HG03060 (cell line): ENCODE measurements around the gene C19orf38.
"Not testable (repeated sequence)": the region's sequence is repeated elsewhere in the genome, so short reads cannot be mapped to it uniquely, and the experiment has no call there.

Experiments used
- ATAC-seq: cut with Tn5 transposase; IDR thresholded peaks from one replicate; pipeline ENCODE4 v1.9.1; 2021; ENCODE audit warnings: low read depth, moderate number of reproducible peaks; ENCODE audit not compliant: unreplicated experiment

Gene C19orf38

DNA sequence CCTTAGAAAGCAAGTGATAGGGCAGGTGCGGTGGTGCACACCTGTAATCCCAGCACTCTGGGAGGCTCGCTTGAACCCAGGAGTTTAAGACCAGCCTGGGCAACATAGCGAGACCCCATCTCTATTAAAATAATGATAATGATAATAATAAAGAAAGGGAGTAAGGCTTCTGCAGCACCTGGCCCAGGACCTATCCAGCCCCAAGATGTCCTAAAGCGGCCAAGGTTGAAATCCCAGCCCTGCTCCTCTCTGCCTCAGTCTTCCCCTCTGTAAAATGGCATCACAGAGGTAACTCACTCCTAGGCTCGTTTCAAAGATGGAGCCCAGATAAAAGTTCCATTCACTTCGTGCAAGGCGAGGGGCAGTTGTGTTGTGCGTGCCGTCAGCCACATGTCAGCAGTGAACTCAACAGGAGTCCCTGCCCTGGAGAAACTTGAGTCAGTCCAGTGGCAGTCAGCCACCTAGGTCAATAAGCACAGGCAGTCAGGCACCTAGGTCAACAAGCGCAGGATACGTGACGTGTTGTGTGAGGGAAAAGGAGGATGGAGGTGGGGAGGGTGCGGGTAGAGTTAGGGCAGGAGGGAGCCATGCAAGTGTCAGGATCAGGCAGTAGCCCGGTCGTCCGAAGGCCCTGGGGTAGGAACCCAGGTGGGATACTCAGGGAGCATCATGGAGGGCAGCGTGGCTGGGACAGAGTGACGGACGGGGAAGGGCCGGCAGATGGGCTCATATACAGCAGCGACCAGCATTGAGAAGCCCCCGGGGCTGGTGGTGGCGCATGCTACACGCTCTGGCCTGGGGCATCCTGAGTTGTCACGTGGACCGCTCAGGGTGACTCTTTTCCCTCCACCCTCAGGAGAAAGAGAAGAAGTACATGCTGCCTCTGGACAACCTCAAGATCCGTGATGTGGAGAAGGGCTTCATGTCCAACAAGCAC lies 28.8 kb upstream of the C19orf38 start:
- no peak for ATAC-seq

DNA sequence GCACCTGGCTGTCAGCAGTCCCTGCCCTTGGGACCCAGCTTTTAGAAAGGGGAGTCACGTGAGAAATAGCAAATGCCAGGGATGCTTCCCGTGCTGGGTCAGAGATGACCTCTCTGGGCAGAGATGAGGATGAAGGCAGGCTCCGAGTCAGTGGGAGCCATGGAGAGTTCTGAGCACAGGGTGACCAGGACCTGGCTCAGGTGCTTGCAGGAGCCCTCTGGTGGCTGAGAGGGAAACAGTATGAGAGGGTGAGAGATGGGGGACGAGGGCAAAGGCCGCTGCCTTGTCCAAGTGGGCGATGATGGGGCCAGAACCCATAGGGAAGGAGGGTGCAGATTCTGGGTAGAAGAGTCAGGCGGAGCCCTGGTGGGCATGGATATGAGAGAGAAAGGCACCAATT lies 28.0 kb upstream of the C19orf38 start:
- ATAC-seq: no peak

GRCh38 chr19:10823690-10824089 lies 24.5 kb upstream of the C19orf38 start:
- no peak for ATAC-seq

DNA sequence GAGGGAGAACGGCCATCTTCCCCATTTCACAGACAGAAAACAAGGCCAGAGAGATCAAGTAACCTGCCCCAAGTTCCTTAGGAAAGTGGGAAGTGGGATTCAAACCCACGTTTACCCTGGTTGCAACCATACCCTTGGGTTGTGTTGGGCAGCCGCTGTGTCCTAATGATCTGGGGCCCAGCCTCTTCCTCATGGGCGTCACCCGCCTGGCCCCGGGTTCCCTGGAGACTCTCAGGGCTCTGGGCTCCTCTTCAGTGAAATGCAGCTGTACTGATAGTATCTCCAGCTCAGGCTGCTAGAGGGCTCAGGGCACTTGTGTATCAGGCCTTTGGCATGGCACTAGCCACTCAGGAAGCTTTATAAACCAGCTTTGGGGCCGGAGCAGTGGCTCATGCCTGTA lies 22.0 kb upstream of the C19orf38 start:
- ATAC-seq: no peak

GRCh38 chr19:10826846-10827245 lies 21.4 kb upstream of the C19orf38 start:
- ATAC-seq: no peak

DNA sequence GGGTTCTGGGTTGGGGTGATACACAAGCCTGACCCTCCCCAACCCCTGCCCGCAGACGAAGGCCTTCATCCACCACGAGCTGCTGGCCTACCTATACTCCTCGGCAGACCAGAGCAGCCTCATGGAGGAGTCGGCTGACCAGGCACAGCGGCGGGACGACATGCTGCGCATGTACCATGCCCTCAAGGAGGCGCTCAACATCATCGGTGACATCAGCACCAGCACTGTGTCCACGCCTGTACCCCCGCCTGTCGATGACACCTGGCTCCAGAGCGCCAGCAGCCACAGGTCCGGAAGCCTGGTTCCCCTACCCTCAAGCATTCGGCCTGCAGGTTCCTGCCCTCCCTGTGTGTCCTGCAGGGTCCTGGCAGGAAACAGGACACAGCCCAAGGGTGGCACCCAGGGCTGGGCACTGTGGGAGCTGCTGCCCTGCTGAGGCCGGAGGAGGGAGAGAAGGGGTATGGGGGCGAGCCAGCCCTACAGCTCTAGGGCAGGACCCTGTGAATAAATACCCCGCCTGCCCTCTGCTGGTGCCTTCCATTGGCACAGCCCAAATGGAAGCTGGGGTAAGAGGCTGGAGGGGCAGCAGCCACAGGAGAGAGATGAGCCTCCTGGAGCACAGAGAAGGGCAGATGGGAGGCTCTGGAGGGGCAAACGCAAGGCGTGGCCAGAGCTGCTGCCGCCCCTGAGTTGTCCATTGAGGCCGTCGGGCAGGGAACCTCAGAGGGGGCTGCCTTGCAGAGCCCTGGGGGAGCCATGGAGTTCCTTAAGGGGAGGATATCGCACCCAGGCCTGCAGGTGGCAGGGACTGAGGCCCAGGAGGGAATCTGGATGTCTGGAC lies 19.0 kb upstream of the C19orf38 start:
- ATAC-seq: no peak

DNA sequence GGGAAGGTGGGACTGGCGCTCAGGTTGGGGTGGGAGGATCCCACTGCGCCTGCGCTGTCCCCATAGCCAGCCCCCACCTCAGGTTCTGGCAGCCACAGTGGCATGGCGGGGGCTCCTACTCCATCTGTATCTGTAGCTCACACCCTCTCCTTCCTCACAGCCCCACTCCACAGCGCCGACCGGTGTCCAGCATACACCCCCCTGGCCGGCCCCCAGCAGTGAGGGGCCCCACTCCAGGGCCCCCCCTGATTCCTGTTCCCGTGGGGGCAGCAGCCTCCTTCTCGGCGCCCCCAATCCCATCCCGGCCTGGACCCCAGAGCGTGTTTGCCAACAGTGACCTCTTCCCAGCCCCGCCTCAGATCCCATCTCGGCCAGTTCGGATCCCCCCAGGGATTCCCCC lies 18.2 kb upstream of the C19orf38 start:
- ATAC-seq: no peak

DNA sequence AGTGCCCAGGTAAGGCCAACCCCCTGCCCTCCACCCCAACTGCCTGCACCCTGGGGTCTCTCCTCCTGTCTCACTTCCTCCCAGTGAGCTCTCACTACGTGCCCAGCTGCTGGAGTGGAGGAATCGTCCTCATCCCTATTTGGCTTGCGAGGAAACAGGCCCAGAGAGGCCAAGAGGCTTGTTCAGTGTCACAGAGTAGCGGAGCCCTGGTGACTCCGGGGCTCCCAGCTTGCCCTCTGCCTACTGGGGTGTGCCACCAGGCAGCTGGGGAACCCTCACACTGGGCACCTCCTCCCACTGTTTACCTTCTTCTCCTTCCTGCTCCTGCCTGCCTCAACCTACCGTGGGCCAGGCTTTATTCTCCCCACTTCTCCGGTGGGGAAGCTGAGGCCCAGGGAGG lies 17.8 kb upstream of the C19orf38 start:
- ATAC-seq: no peak

DNA sequence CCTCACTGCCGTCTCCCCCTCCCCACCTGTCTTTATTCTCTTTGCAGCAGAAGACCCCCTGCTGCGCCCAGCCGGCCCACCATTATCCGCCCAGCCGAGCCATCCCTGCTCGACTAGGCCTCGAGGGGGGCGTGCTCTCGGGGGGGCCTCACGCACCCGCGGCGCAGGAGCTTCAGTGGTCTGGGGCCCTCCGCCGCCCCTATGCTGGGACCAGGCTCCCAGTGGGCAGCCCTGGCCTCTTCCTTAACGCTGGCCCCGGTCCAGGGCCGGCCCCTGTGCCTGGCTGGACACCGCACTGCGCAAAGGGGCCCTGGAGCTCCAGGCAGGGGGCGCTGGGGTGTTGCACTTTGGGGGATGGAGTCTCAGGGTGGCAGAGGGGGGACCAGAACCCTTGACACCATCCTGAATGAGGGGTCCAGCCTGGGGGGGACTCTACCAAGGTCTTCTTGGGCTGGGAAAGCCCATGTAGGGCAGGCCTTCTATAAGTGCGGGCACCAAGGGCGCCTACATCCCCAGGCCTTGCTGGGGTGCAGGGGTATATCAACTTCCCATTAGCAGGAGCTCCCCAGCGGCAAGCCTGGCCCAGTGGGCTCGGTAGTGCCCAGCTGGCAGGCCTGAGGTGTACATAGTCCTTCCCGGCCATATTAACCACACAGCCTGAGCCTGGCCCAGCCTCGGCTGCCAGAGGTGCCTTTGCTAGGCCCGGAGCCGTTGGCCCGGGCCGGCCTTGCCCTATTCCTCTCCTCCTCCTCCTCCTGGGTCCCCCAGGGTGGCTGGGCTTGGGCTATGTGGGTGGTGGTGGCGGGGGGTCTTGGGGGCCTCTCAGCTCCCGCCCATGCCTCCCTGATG lies 17.1 kb upstream of the C19orf38 start:
- no peak for ATAC-seq

GRCh38 chr19:10831987-10832938 lies 16.0 kb upstream of the C19orf38 start:
- no peak for ATAC-seq

DNA sequence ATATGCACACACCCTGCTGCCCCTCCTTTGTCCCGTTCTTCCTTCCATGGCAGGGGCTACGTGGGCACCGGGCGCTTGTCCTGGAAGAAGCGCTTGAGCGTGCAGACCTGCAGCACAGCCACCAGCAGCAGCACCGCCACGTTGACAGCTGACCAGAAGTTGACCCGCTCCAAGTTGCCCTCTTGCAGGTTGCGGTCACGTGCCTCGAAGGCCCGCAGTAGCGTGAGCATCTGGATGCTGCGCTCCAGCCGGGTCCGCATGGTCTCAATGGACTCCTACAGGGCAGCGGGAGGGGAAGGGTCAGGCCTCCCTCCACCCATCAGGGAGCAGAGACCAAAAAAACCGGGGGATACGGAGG lies 15.3 kb upstream of the C19orf38 start:
- no peak for ATAC-seq

- ATAC-seq: peak; percentile 41
Measured at GRCh38 chr19:10835089-10835753, 13.0 kb upstream of the C19orf38 start.

DNA sequence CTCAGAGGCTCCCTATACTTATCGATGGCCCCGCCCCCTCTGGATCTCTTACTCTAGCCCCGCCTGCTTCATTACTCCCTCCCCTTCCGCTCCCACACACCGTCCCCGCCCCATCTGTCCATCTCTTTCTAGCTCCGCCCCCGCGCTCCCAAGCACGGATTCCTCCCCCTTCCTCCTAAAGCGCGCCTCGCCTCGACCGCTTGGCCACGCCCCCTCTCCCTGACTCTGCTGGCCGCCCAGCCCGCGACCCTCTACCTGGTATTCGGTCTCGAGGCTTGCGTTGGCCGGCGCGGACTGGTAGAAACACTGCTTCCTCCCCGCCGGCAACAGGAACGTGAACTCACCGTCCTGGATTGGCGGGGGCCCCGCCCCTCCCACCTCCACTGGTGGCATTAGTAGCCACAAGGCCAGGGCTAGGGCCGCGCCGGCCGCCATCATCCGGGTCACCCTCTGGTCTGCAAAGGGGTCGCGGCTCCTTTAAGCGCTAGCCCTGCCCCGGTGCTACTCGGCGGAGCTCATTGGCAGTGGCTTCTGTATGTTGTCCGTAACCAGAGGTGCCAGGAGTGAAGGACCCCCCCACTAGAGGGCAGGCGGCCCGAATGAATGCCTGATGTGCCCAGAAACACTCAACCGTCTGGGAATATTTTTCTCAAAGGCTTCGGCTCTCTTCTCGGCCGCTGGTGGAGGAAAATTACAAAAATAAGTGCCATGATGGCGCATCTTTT lies 12.3 kb upstream of the C19orf38 start, which contains the start of gene TMED1:
Gene TMED1 (minus strand): TSS at position 459 of the 725 bp plus-strand sequence. CDS start 21 bp downstream, at position 438.
- peak; percentile 53 for ATAC-seq

- ATAC-seq: no peak
Measured at GRCh38 chr19:10836479-10837330, 11.5 kb upstream of the C19orf38 start.

- ATAC-seq: not testable (repeated sequence)
Measured at GRCh38 chr19:10837649-10838048, 10.6 kb upstream of the C19orf38 start.

GRCh38 chr19:10838377-10838776 lies 9.8 kb upstream of the C19orf38 start:
- ATAC-seq: no peak
